Keratinocyte (primary cell): ENCODE data around the gene NCKAP1. TPM values are rescaled to one million over a fixed set of nuclear protein-coding genes. Genes with fewer than 3 reads are reported as not detected.

ENCODE experiments used
- DNase-seq: peaks from one replicate; pipeline ENCODE4 v3.0.0-alpha.2; 2011; ENCODE audit warnings: low read depth, missing footprints, low spot score
- FAIRE-seq: peaks from 2 replicates; lab custom pipeline; 2011; peaks lifted over from hg19 to GRCh38; lab: Jason Lieb, UNC
- H2AFZ ChIP-seq: 2 replicates; pipeline ENCODE4 v1.6.0; 2012; ENCODE audit warnings: low read length, control low read depth, inconsistent platforms; ENCODE audit not compliant: control insufficient read depth
- H3K27ac ChIP-seq: 2 replicates; pipeline ENCODE4 v1.5.1; 2011; ENCODE audit warnings: low read length; ENCODE audit not compliant: control insufficient read depth, insufficient read depth
- H3K27me3 ChIP-seq: 3 replicates; pipeline ENCODE4 v1.6.0; 2011; ENCODE audit warnings: low read length; ENCODE audit not compliant: control insufficient read depth, insufficient read depth; ENCODE audit errors: extremely low read depth
- H3K36me3 ChIP-seq, 2 experiments: 2 replicates in 1 of 2; 3 replicates in 1 of 2; pipeline ENCODE4 v1.5.1; 2011; ENCODE audit warnings: low read length in 2 of 2, mild to moderate bottlenecking in 1 of 2; ENCODE audit not compliant: control insufficient read depth in 2 of 2, insufficient read depth in 2 of 2; ENCODE audit errors: extremely low read depth in 1 of 2
- H3K4me1 ChIP-seq: 3 replicates; pipeline ENCODE4 v1.5.1; 2011; ENCODE audit warnings: low read length; ENCODE audit not compliant: control insufficient read depth, insufficient read depth; ENCODE audit errors: extremely low read depth
- H3K4me2 ChIP-seq: 3 replicates; pipeline ENCODE4 v1.6.0; 2011; ENCODE audit warnings: low read depth, low read length; ENCODE audit not compliant: control insufficient read depth, insufficient read depth; ENCODE audit errors: extremely low read depth
- H3K4me3 ChIP-seq, 3 experiments: fragments of 200-600 bp in 1 of 3; sonication (generic) in 1 of 3; 2 replicates in 2 of 3; 3 replicates in 1 of 3; pipeline ENCODE4 v1.5.1; 2011 to 2016; ENCODE audit warnings: low read length in 3 of 3, mild to moderate bottlenecking in 3 of 3, control low read depth in 2 of 3, inconsistent platforms in 1 of 3, low read depth in 1 of 3, mixed read lengths in 1 of 3, mixed run types in 1 of 3, moderate library complexity in 1 of 3; ENCODE audit not compliant: control insufficient read depth in 2 of 3, insufficient read depth in 2 of 3; ENCODE audit errors: extremely low read depth in 1 of 3
- H3K79me2 ChIP-seq: 2 replicates; pipeline ENCODE4 v1.6.0; 2012; ENCODE audit warnings: low read length; ENCODE audit not compliant: control insufficient read depth, insufficient read depth
- H3K9ac ChIP-seq: 3 replicates; pipeline ENCODE4 v1.6.0; 2011; ENCODE audit warnings: low read length; ENCODE audit not compliant: control insufficient read depth, insufficient read depth; ENCODE audit errors: extremely low read depth
- H3K9me1 ChIP-seq: 3 replicates; pipeline ENCODE4 v1.6.0; 2011; ENCODE audit warnings: low read length; ENCODE audit not compliant: control insufficient read depth, insufficient read depth; ENCODE audit errors: extremely low read depth
- H3K9me3 ChIP-seq: 2 replicates; pipeline ENCODE4 v1.5.1; 2012; ENCODE audit warnings: low read depth, low read length; ENCODE audit not compliant: control insufficient read depth
- H4K20me1 ChIP-seq: 3 replicates; pipeline ENCODE4 v1.6.0; 2011; ENCODE audit warnings: low read length; ENCODE audit not compliant: control insufficient read depth, insufficient read depth; ENCODE audit errors: extremely low read depth
- EZH2 ChIP-seq: IDR thresholded peaks from one replicate; pipeline ENCODE4 v1.6.1; 2012; ENCODE audit warnings: inconsistent platforms, mild to moderate bottlenecking, low read length, moderate library complexity
- dilution Hi-C: fragments of 300-500 bp; cut with MboI; formaldehyde crosslinking; loops from one replicate; pipeline ENCODE4 v1.7.0; 2020; ENCODE audit warnings: low sequenced_read_pairs; ENCODE audit not compliant: extremely low pct_ligation_motif_present
- polyA plus RNA-seq, 5 experiments: library from polyadenylated mRNA; depleted of rRNA in 3 of 5; stranded (reverse) in 3 of 5; stranded (forward) in 1 of 5; unstranded in 1 of 5; fragments of >200 nt; gene quantifications; 1 replicate in 1 of 5; 2 replicates in 3 of 5; 3 replicates in 1 of 5; pipeline versions ENCODE4 v1.2.1 to v1.2.3, GENCODE V29; 2011 to 2012; ENCODE audit warnings: missing spikeins in 2 of 5, low read depth in 1 of 5, low replicate concordance in 1 of 5
- TF ChIP-seq, protein P1 (sequence below), 3 experiments: IDR thresholded peaks in 1 of 3; conservative IDR thresholded peaks in 1 of 3; optimal IDR thresholded peaks in 1 of 3; 2 replicates in 2 of 3; 3 replicates in 1 of 3; pipeline versions ENCODE3 to v1.5.1; 2011; ENCODE audit warnings: low read length in 3 of 3, mild to moderate bottlenecking in 3 of 3, moderate library complexity in 2 of 3, control low read depth in 1 of 3, inconsistent platforms in 1 of 3; ENCODE audit not compliant: insufficient read depth in 2 of 3; ENCODE audit errors: extremely low read depth in 1 of 3

NCKAP1 gene
- polyA plus RNA-seq, 1 donor (not counting 4 experiments of a cell fraction or from before 2014, with no cell fraction given): 207 TPM

DNA sequence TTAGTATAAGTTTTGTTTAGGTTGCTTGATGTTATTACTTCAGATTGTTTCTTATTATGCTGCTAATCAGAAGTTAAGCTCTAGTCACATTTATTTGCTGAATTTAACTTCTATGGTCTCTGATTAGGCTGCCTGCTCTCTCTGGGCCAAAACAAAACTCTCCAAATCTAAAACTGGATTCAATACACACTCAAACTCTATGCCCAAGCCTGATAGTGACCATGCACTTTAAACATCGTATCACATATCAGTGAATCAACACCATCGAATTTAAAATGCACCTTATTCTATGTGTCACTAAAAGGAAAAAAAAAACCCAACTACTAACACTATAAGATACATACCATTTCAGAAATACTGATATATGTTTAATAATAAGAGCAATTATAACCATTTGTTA lies 94.9 kb downstream of the NCKAP1 start:
- H3K4me1 ChIP-seq: peaks cover 2% of the 10 kb centered on the region
- peaks cover 1 to 3% of the 10 kb centered on the region in 2 experiments for H3K36me3 ChIP-seq
- dilution Hi-C loops: no loop called here
- H4K20me1 ChIP-seq: no peaks in the 10 kb centered on the region
- H3K9me1 ChIP-seq: no peaks in the 10 kb centered on the region
- no peak overlapping the region for H2AFZ ChIP-seq
- H3K4me3 ChIP-seq: no peak overlapping the region
- H3K27ac ChIP-seq: no peak overlapping the region
- H3K4me2 ChIP-seq: no peak overlapping the region
- FAIRE-seq (no peak), DNase-seq (no peak)
- no peaks in the 10 kb centered on the region for H3K27me3 ChIP-seq
- H3K9ac ChIP-seq: no peak overlapping the region
- TF ChIP-seq, protein P1, sequence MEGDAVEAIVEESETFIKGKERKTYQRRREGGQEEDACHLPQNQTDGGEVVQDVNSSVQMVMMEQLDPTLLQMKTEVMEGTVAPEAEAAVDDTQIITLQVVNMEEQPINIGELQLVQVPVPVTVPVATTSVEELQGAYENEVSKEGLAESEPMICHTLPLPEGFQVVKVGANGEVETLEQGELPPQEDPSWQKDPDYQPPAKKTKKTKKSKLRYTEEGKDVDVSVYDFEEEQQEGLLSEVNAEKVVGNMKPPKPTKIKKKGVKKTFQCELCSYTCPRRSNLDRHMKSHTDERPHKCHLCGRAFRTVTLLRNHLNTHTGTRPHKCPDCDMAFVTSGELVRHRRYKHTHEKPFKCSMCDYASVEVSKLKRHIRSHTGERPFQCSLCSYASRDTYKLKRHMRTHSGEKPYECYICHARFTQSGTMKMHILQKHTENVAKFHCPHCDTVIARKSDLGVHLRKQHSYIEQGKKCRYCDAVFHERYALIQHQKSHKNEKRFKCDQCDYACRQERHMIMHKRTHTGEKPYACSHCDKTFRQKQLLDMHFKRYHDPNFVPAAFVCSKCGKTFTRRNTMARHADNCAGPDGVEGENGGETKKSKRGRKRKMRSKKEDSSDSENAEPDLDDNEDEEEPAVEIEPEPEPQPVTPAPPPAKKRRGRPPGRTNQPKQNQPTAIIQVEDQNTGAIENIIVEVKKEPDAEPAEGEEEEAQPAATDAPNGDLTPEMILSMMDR (optimal IDR thresholded peaks at IDR 0.05 in 1 of 3, IDR thresholded peaks at IDR 0.05 in 1 of 3, conservative IDR thresholded peaks at IDR 0.05 in 1 of 3; ENCODE audit: extremely low read depth in 1 of 3, insufficient read depth in 2 of 3, low read length in 3 of 3): no peak
- TF ChIP-seq EZH2: no peak
- H3K79me2 ChIP-seq: peaks cover 2% of the 10 kb centered on the region
- no peaks in the 10 kb centered on the region for H3K9me3 ChIP-seq

DNA sequence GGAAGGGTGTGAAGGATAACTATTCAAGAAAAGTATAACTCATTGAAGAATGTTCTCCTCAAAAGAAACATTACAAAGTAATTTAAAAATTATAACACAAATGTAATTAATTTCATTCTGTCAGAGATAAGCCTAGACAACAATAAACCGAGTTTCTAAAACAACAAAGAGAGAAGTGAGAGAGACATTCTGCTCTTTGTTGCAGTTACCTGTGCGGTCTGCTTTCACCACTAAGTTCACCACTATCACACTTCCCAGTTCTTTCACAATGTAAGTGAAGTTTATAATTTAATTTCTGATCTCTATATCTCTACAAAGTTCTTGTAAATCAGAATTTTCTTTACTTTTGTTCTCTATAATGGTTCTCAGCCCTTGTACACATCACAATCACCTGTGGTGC lies 95.5 kb downstream of the NCKAP1 start:
- no peaks in the 10 kb centered on the region for H3K9me1 ChIP-seq
- H3K9me3 ChIP-seq: no peaks in the 10 kb centered on the region
- H4K20me1 ChIP-seq: no peaks in the 10 kb centered on the region
- peaks cover 2% of the 10 kb centered on the region for H3K79me2 ChIP-seq
- dilution Hi-C loops: no loop called here
- H3K4me3 ChIP-seq: no peak overlapping the region
- no peak for TF ChIP-seq EZH2
- TF ChIP-seq, protein P1 (optimal IDR thresholded peaks at IDR 0.05 in 1 of 3, IDR thresholded peaks at IDR 0.05 in 1 of 3, conservative IDR thresholded peaks at IDR 0.05 in 1 of 3; ENCODE audit: extremely low read depth in 1 of 3, insufficient read depth in 2 of 3, low read length in 3 of 3): no peak
- H3K9ac ChIP-seq: no peak overlapping the region
- no peak overlapping the region for H3K4me2 ChIP-seq
- no peaks in the 10 kb centered on the region for H3K27me3 ChIP-seq
- FAIRE-seq (no peak), DNase-seq (no peak)
- no peak overlapping the region for H3K27ac ChIP-seq
- H3K36me3 ChIP-seq: peaks cover 1 to 4% of the 10 kb centered on the region in 2 experiments
- no peak overlapping the region for H2AFZ ChIP-seq
- H3K4me1 ChIP-seq: peaks cover 8% of the 10 kb centered on the region
